HepG2 (cell line): Measurements from ENCODE around the gene THRB. TPM values are rescaled to one million over a fixed set of nuclear protein-coding genes. Genes with fewer than 3 reads are reported as not detected.

Source experiments
- ATAC-seq: fragments of 200-7000 bp; cut with Tn5 transposase; 3 replicates; pipeline ENCODE4 v1.9.1; 2020; ENCODE audit warnings: mild to moderate bottlenecking, moderate library complexity
- BruUV-seq: library from RNA; stranded (reverse); fragments of 400-500 nt; replicated peaks from 2 replicates; lab custom pipeline; 2021; lab: Mats Ljungman, UMichigan
- CTCF ChIA-PET: fragments of 300-600 bp; formaldehyde crosslinking; extraction: SDS; loops from one replicate; lab custom pipeline; 2021; ENCODE audit warnings: low total read pairs, inconsistent platforms, low intra/inter-chr PET ratio; lab: Yijun Ruan, JAX
- POLR2A ChIA-PET: fragments of 350-600 bp; sonication (Branson Sonifier 250); formaldehyde crosslinking; loops from one replicate; lab custom pipeline; 2020; ENCODE audit warnings: antibody characterized with exemption, inconsistent platforms; lab: Yijun Ruan, JAX
- DNase-seq: peaks from one replicate; pipeline ENCODE4 v3.0.0-alpha.2; 2015; ENCODE audit warnings: low spot score
- FAIRE-seq: peaks from 3 replicates; lab custom pipeline; 2011; peaks lifted over from hg19 to GRCh38; lab: Jason Lieb, UNC
- H2AFZ ChIP-seq: one replicate; pipeline ENCODE4 v1.6.1; 2011; ENCODE audit warnings: low read length, inconsistent platforms
- H3K27ac ChIP-seq: fragments of 300-600 bp; 3 replicates; pipeline ENCODE4 v1.8.0; 2011; ENCODE audit warnings: mixed run types, mild to moderate bottlenecking, mixed read lengths, low read length, inconsistent platforms; ENCODE audit not compliant: insufficient read depth; ENCODE audit errors: extremely low read length
- H3K27me3 ChIP-seq, 2 experiments: fragments of 200-600 bp in 1 of 2; 2 replicates in 1 of 2; 3 replicates in 1 of 2; pipeline versions ENCODE4 v1.6.0 to v1.8.0; 2011; ENCODE audit warnings: low read length in 2 of 2, mild to moderate bottlenecking in 2 of 2, moderate library complexity in 2 of 2, inconsistent platforms in 1 of 2; ENCODE audit not compliant: insufficient read depth in 2 of 2, control insufficient read depth in 1 of 2
- H3K36me3 ChIP-seq, 2 experiments: fragments of 200-600 bp in 1 of 2; replicated peaks in 1 of 2; 2 replicates in 1 of 2; 3 replicates in 1 of 2; pipeline versions ENCODE4 v1.5.1 to v1.8.0; 2011; ENCODE audit warnings: low read length in 2 of 2, inconsistent platforms in 1 of 2; ENCODE audit not compliant: insufficient read depth in 2 of 2, control insufficient read depth in 1 of 2
- H3K4me1 ChIP-seq: 2 replicates; pipeline ENCODE4 v1.5.1; 2012; ENCODE audit warnings: low read length, inconsistent platforms; ENCODE audit not compliant: insufficient read depth
- H3K4me2 ChIP-seq: 2 replicates; pipeline ENCODE4 v1.6.0; 2011; ENCODE audit warnings: low read depth, low read length, inconsistent platforms
- H3K4me3 ChIP-seq, 3 experiments: fragments of 200-600 bp in 1 of 3; sonication (generic), shearing (Covaris generic) in 1 of 3; replicated peaks in 1 of 3; 2 replicates each; pipeline ENCODE4 v1.5.1; 2011 to 2016; ENCODE audit warnings: low read length in 3 of 3, inconsistent platforms in 2 of 3, low read depth in 2 of 3, mild to moderate bottlenecking in 2 of 3, control low read depth in 1 of 3, mixed read lengths in 1 of 3; ENCODE audit not compliant: insufficient read depth in 1 of 3
- H3K79me2 ChIP-seq: one replicate; pipeline ENCODE4 v1.6.1; 2011; ENCODE audit warnings: low read length, inconsistent platforms; ENCODE audit not compliant: insufficient read depth
- H3K9ac ChIP-seq: 2 replicates; pipeline ENCODE4 v1.6.0; 2011; ENCODE audit warnings: mild to moderate bottlenecking, low read depth, low read length, inconsistent platforms; ENCODE audit not compliant: insufficient read depth
- H3K9me3 ChIP-seq: 2 replicates; pipeline ENCODE4 v1.5.1; 2012; ENCODE audit warnings: mild to moderate bottlenecking, low read length
- H4K20me1 ChIP-seq: 2 replicates; pipeline ENCODE4 v1.6.0; 2011; ENCODE audit warnings: inconsistent platforms, mild to moderate bottlenecking, low read length, moderate library complexity; ENCODE audit not compliant: insufficient read depth
- CREB1 ChIP-seq, 2 experiments: fragments of 450-650 bp in 1 of 2; IDR thresholded peaks; 2 replicates each; pipeline ENCODE4 v1.6.1; 2016 to 2017; ENCODE audit warnings: control low read depth in 1 of 2, mild to moderate bottlenecking in 1 of 2, missing compliant biosample characterization in 1 of 2, missing genetic modification characterization in 1 of 2
- HMG20A ChIP-seq: IDR thresholded peaks from 2 replicates; pipeline ENCODE4 v1.6.1; 2016; ENCODE audit warnings: borderline replicate concordance
- HNF1A ChIP-seq, 2 experiments: sonication (generic) in 1 of 2; formaldehyde crosslinking in 1 of 2; IDR thresholded peaks; 2 replicates each; pipeline versions ENCODE4 v1.4.0 to v1.6.1; 2016 to 2020; ENCODE audit warnings: borderline replicate concordance in 1 of 2, low read depth in 1 of 2, mild to moderate bottlenecking in 1 of 2, missing genetic modification reagents in 1 of 2
- LBX2 ChIP-seq: sonication (generic); formaldehyde crosslinking; IDR thresholded peaks from 2 replicates; pipeline ENCODE4 v1.5.0; 2020; ENCODE audit warnings: missing genetic modification reagents, mild to moderate bottlenecking, borderline replicate concordance
- MAFF ChIP-seq: IDR thresholded peaks from 2 replicates; pipeline ENCODE4 v1.6.1; 2011; ENCODE audit warnings: low read depth, low read length, improper control_type of control experiment
- PHF20 ChIP-seq: sonication (generic); formaldehyde crosslinking; IDR thresholded peaks from 2 replicates; pipeline ENCODE4 v1.5.0; 2020; ENCODE audit warnings: mild to moderate bottlenecking, missing genetic modification reagents
- PHF5A ChIP-seq: IDR thresholded peaks from one replicate; pipeline ENCODE4 v1.6.1; 2018; ENCODE audit warnings: low read depth, missing genetic modification reagents; ENCODE audit not compliant: unreplicated experiment
- RBAK ChIP-seq: sonication (generic); formaldehyde crosslinking; IDR thresholded peaks from 2 replicates; pipeline ENCODE4 v1.5.1; 2020; ENCODE audit warnings: mild to moderate bottlenecking, missing genetic modification reagents
- ZFX ChIP-seq: sonication (generic); formaldehyde crosslinking; IDR thresholded peaks from 2 replicates; pipeline ENCODE4 v1.4.0; 2020; ENCODE audit warnings: mild to moderate bottlenecking, low read depth, missing genetic modification reagents, moderate library complexity
- ZNF280B ChIP-seq: sonication (generic); formaldehyde crosslinking; IDR thresholded peaks from 2 replicates; pipeline ENCODE4 v1.5.0; 2020; ENCODE audit warnings: missing genetic modification reagents, mild to moderate bottlenecking, borderline replicate concordance
- ZNF30 ChIP-seq: sonication (generic); formaldehyde crosslinking; IDR thresholded peaks from 2 replicates; pipeline ENCODE4 v1.5.0; 2020; ENCODE audit warnings: mild to moderate bottlenecking, missing genetic modification reagents
- ZNF713 ChIP-seq: sonication (generic); formaldehyde crosslinking; IDR thresholded peaks from 2 replicates; pipeline ENCODE4 v1.4.0; 2020; ENCODE audit warnings: mild to moderate bottlenecking, missing genetic modification reagents
- ZNF784 ChIP-seq: sonication (generic); formaldehyde crosslinking; IDR thresholded peaks from 2 replicates; pipeline ENCODE4 v1.5.1; 2020; ENCODE audit warnings: missing genetic modification reagents, mild to moderate bottlenecking, borderline replicate concordance
- WGBS: methylation state at CpG from one replicate; pipeline ENCODE4 v1.1.6; 2017; ENCODE audit warnings: low lambda C conversion rate; 5-methylcytosine and 5-hydroxymethylcytosine counted together
- in situ Hi-C: cut with HindIII; loops from 2 replicates; pipeline ENCODE4 v1.10.0; 2017; ENCODE audit warnings: low pct_unique_long_range_greater_than_20kb; ENCODE audit not compliant: extremely low pct_ligation_motif_present
- intact Hi-C: fragments of 100-400 bp; cut with micrococcal nuclease; formaldehyde crosslinking; loops from one replicate; pipeline ENCODE4 v1.10.0; 2022; ENCODE audit not compliant: unreplicated experiment
- polyA plus RNA-seq, 8 experiments: library from polyadenylated mRNA; depleted of rRNA in 3 of 8; stranded (reverse) in 7 of 8; unstranded in 1 of 8; fragments of >200 nt; fragmentation: Illumina TruSeq in 4 of 8; extraction: Trizol in 4 of 8; gene quantifications; 2 replicates each; pipeline versions ENCODE4 v1.2.1 to v1.2.3, GENCODE V29; 2011 to 2016; ENCODE audit warnings: low read depth in 4 of 8, missing spikeins in 1 of 8, mixed read lengths in 1 of 8; ENCODE audit not compliant: insufficient read depth in 1 of 8
- total RNA-seq, 5 experiments: library from RNA; depleted of rRNA; stranded (reverse); fragments of >200 nt; fragmentation: Illumina TruSeq; extraction: Trizol; gene quantifications; 2 replicates each; pipeline ENCODE4 v1.2.3, GENCODE V29; 2016; ENCODE audit warnings: low read depth in 1 of 5

Gene THRB
- total and polyA plus RNA-seq, 2 of the 13 experiments (the other 11 are each of a cell fraction or from before 2014, with no cell fraction given): 4.7 to 22.7 TPM

- 91% methylated on average over 3 of the region's 3 CpGs for WGBS
- H4K20me1 ChIP-seq: no peaks in the 10 kb centered on the region
- no peak overlapping the region for H3K27ac ChIP-seq
- DNase-seq (no peak), FAIRE-seq (no peak), ATAC-seq (no peak)
- ChIA-PET POLR2A (interaction anchor here (1.8 kb wide), 1 partner anchor 225 kb away, joined by 7 read pairs; no protein-coding TSS in a partner anchor), CTCF (no interaction called here)
- no peak overlapping the region for H2AFZ ChIP-seq
- no peak overlapping the region for H3K4me3 ChIP-seq
- BruUV-seq: no TSS peak
- H3K36me3 ChIP-seq: no peaks in the 10 kb centered on the region; a peak in 1 of 5 replicates
- no peaks in the 10 kb centered on the region for H3K9me3 ChIP-seq
- intact Hi-C loops (no loop called here), in situ Hi-C loops (loop anchor here (25.0 kb wide), 1 partner anchor 366 kb away; no protein-coding TSS in a partner anchor)
- no peak for TF ChIP-seq PHF20 (CRISPR knock-in tag)
- TF ChIP-seq CREB1 (IDR thresholded peaks at IDR 0.05): no peak
- no peak for TF ChIP-seq CREB1 (CRISPR knock-in tag; IDR thresholded peaks at IDR 0.05)
- TF ChIP-seq ZNF784 (CRISPR knock-in tag): no peak
- no peak for TF ChIP-seq HMG20A (CRISPR knock-in tag)
- TF ChIP-seq LBX2: no peak
- TF ChIP-seq ZFX (CRISPR knock-in tag): no peak
- TF ChIP-seq ZNF30 (CRISPR knock-in tag): no peak
- no peak for TF ChIP-seq MAFF
- TF ChIP-seq RBAK (CRISPR knock-in tag): no peak
- TF ChIP-seq ZNF280B: no peak
- TF ChIP-seq HNF1A (IDR thresholded peaks at IDR 0.05; ENCODE audit: low read depth): no peak
- no peak for TF ChIP-seq HNF1A (CRISPR knock-in tag; IDR thresholded peaks at IDR 0.05; ENCODE audit: borderline replicate concordance)
- TF ChIP-seq ZNF713 (CRISPR knock-in tag): no peak
- TF ChIP-seq PHF5A: no peak
- no peak overlapping the region for H3K9ac ChIP-seq
- peaks cover 26% of the 10 kb centered on the region for H3K4me1 ChIP-seq
- no peaks in the 10 kb centered on the region for H3K79me2 ChIP-seq
- H3K27me3 ChIP-seq: no peaks in the 10 kb centered on the region
- H3K4me2 ChIP-seq: no peak overlapping the region
These were observed 223.4 kb downstream of the THRB start for GRCh38 chr3:24271228-24271627.
